K562 (cell line): Measurements from ENCODE around the gene RSPH3. TPM values are rescaled to one million over a fixed set of nuclear protein-coding genes. Genes with fewer than 3 reads are reported as not detected.

Source experiments
- ATAC-seq: fragments of 200-7000 bp; cut with Tn5 transposase; 3 replicates; pipeline ENCODE4 v1.9.1; 2020; ENCODE audit warnings: moderate library complexity
- BruUV-seq: library from RNA; stranded (reverse); fragments of 400-500 nt; replicated peaks from 2 replicates; lab custom pipeline; 2021; lab: Mats Ljungman, UMichigan
- CTCF ChIA-PET: fragments of 300-600 bp; formaldehyde crosslinking; extraction: SDS; loops from one replicate; lab custom pipeline; 2021; ENCODE audit warnings: low intra/inter-chr PET ratio; lab: Yijun Ruan, JAX
- POLR2A ChIA-PET: fragments of 300-600, 350-650 bp; sonication (Branson Sonifier 250); formaldehyde crosslinking; extraction: SDS; loops from one replicate; lab custom pipeline; 2021; ENCODE audit warnings: antibody characterized with exemption, inconsistent platforms; lab: Yijun Ruan, JAX
- DNase-seq, 4 experiments: peaks; one replicate each; pipeline versions ENCODE4 v3.0.0 to v3.0.0-alpha.2; 2011 to 2018; ENCODE audit warnings: low spot score in 3 of 4, mixed read lengths in 3 of 4; ENCODE audit errors: extremely low read depth in 1 of 4
- FAIRE-seq: peaks from 2 replicates; lab custom pipeline; 2011; peaks lifted over from hg19 to GRCh38; lab: Jason Lieb, UNC
- H2AFZ ChIP-seq: 2 replicates; pipeline ENCODE4 v1.6.0; 2011; ENCODE audit warnings: low read depth, low read length, control low read depth, inconsistent platforms
- H3K27ac ChIP-seq: fragments of 200-600 bp; 3 replicates; pipeline ENCODE4 v1.8.0; 2011; ENCODE audit warnings: low read depth, mild to moderate bottlenecking, control low read depth, inconsistent platforms, low read length, moderate library complexity, mixed read lengths; ENCODE audit errors: extremely low read depth
- H3K27me3 ChIP-seq, 2 experiments: fragments of 300-600 bp in 1 of 2; 2 replicates in 1 of 2; 3 replicates in 1 of 2; pipeline versions ENCODE4 v1.6.0 to v1.8.0; 2011; ENCODE audit warnings: inconsistent platforms in 2 of 2, low read length in 2 of 2, mild to moderate bottlenecking in 1 of 2, mixed read lengths in 1 of 2, moderate library complexity in 1 of 2; ENCODE audit not compliant: control insufficient read depth in 2 of 2, insufficient read depth in 2 of 2
- H3K36me3 ChIP-seq: fragments of 300-600 bp; 3 replicates; pipeline ENCODE4 v1.8.0; 2011; ENCODE audit warnings: mild to moderate bottlenecking, low read length, inconsistent platforms; ENCODE audit not compliant: control insufficient read depth, insufficient read depth
- H3K4me1 ChIP-seq, 2 experiments: fragments of 200-600 bp in 1 of 2; replicated peaks in 1 of 2; 2 replicates in 1 of 2; 3 replicates in 1 of 2; pipeline versions ENCODE4 v1.5.1 to v1.8.0; 2011; ENCODE audit warnings: inconsistent platforms in 2 of 2, low read length in 2 of 2, mild to moderate bottlenecking in 1 of 2, mixed read lengths in 1 of 2, moderate library complexity in 1 of 2; ENCODE audit not compliant: control insufficient read depth in 2 of 2, insufficient read depth in 2 of 2
- H3K4me2 ChIP-seq: 2 replicates; pipeline ENCODE4 v1.6.1; 2011; ENCODE audit warnings: low read length, control low read depth, inconsistent platforms, mixed read lengths; ENCODE audit not compliant: insufficient read depth
- H3K4me3 ChIP-seq: fragments of 200-600 bp; sonication (generic), shearing (Covaris generic); 2 replicates; pipeline ENCODE4 v1.5.1; 2016; ENCODE audit warnings: control low read depth, inconsistent platforms
- H3K79me2 ChIP-seq: fragments of 200-600 bp; 3 replicates; pipeline ENCODE4 v1.8.0; 2011; ENCODE audit warnings: low read length, inconsistent platforms; ENCODE audit not compliant: control insufficient read depth, insufficient read depth
- H3K9ac ChIP-seq, 2 experiments: 2 replicates each; pipeline versions ENCODE4 v1.6.0 to v1.6.1; 2011; ENCODE audit warnings: low read depth in 2 of 2, low read length in 2 of 2, control low read depth in 1 of 2, inconsistent platforms in 1 of 2, mild to moderate bottlenecking in 1 of 2, mixed read lengths in 1 of 2; ENCODE audit not compliant: insufficient read depth in 1 of 2
- H3K9me1 ChIP-seq: one replicate; pipeline ENCODE4 v1.6.0; 2011; ENCODE audit warnings: inconsistent platforms, mild to moderate bottlenecking, low read length, moderate library complexity; ENCODE audit not compliant: control insufficient read depth, insufficient read depth
- H3K9me3 ChIP-seq: replicated peaks from 2 replicates; pipeline ENCODE4 v1.5.1; 2011; ENCODE audit warnings: low read depth, low read length, inconsistent platforms; ENCODE audit not compliant: control insufficient read depth, insufficient read depth
- H4K20me1 ChIP-seq: replicated peaks from 2 replicates; pipeline ENCODE4 v1.6.1; 2011; ENCODE audit warnings: low read length, inconsistent platforms, mixed read lengths; ENCODE audit not compliant: control insufficient read depth, insufficient read depth
- BRF2 ChIP-seq: IDR thresholded peaks from 3 replicates; pipeline ENCODE4 v1.6.1; 2011; ENCODE audit warnings: borderline replicate concordance, mild to moderate bottlenecking; ENCODE audit not compliant: insufficient read length, insufficient read depth
- DIDO1 ChIP-seq: fragments of 450-650 bp; IDR thresholded peaks from 2 replicates; pipeline ENCODE4 v1.6.1; 2016; ENCODE audit warnings: low read depth, missing biosample characterization, missing genetic modification characterization
- NONO ChIP-seq, 2 experiments: fragments of 200-400 bp in 1 of 2; fragments of 450-650 bp in 1 of 2; formaldehyde crosslinking in 1 of 2; IDR thresholded peaks; 2 replicates each; pipeline ENCODE4 v1.6.1; 2017; ENCODE audit warnings: low read depth in 2 of 2, mild to moderate bottlenecking in 2 of 2, moderate library complexity in 2 of 2, low read length in 1 of 2
- ZFP1 ChIP-seq: fragments of 450-650 bp; formaldehyde crosslinking; IDR thresholded peaks from 2 replicates; pipeline ENCODE4 v1.4.0; 2020; ENCODE audit warnings: mild to moderate bottlenecking, mixed read lengths
- ZHX1 ChIP-seq: fragments of 150-350 bp; conservative IDR thresholded peaks from 2 replicates; pipeline ENCODE4 v1.6.1; 2014; ENCODE audit warnings: low read length
- ZNF511 ChIP-seq: sonication (generic); formaldehyde crosslinking; IDR thresholded peaks from 2 replicates; pipeline ENCODE4 v1.8.0; 2022; ENCODE audit warnings: mild to moderate bottlenecking, missing genetic modification reagents
- WGBS: fragments of 100-300 bp; shearing (Covaris generic); methylation state at CpG from one replicate; pipeline ENCODE4 v1.1.6; 2016; ENCODE audit warnings: low coverage, mixed read lengths; ENCODE audit not compliant: insufficient coverage; ENCODE audit errors: missing lambda C conversion rate; 5-methylcytosine and 5-hydroxymethylcytosine counted together
- in situ Hi-C: fragments of 300-500 bp; cut with MboI; formaldehyde crosslinking; loops from 4 replicates; pipeline ENCODE4 v1.15.0; 2018; ENCODE audit warnings: inconsistent platforms, mixed read lengths
- intact Hi-C: fragments of 100-400 bp; cut with micrococcal nuclease; formaldehyde crosslinking; loops from 2 replicates; pipeline ENCODE4 v1.14.2; 2022
- polyA plus RNA-seq, 8 experiments: library from polyadenylated mRNA; depleted of rRNA in 4 of 8; stranded (reverse) in 5 of 8; unstranded in 3 of 8; fragments of >200 nt; fragmentation: Nextera tagmentation in 2 of 8; fragmentation: Illumina TruSeq in 1 of 8; extraction: Ambion mirVana in 2 of 8; extraction: Trizol in 1 of 8; gene quantifications; 2 replicates each; pipeline versions ENCODE4 v1.2.1 to v1.2.3, GENCODE V29; 2011 to 2014; ENCODE audit warnings: inconsistent platforms in 1 of 8, missing spikeins in 1 of 8
- total RNA-seq, 7 experiments: library from RNA; depleted of rRNA in 6 of 7; stranded (reverse); fragments of >200 nt in 6 of 7; fragmentation: Illumina TruSeq in 2 of 7; extraction: Trizol in 2 of 7; gene quantifications; 2 replicates each; pipeline versions ENCODE4 v1.2.1 to v1.2.3, GENCODE V29; 2011 to 2021; ENCODE audit warnings: low replicate concordance in 1 of 7

RSPH3 gene
- total and polyA plus RNA-seq, 9 of the 15 experiments (the other 6 are each of a cell fraction or from before 2014, with no cell fraction given): 0.52 to 2.9 (median 1.5) TPM

- Histone ChIP-seq H3K36me3 (peaks cover 2% of the 10 kb centered on the region; the same call in 1 of the 3 replicates), H3K9me3 (no peaks in the 10 kb centered on the region), H3K9me1 (no peaks in the 10 kb centered on the region), H3K79me2 (peaks cover 10% of the 10 kb centered on the region; the same call in 2 of the 3 replicates), H3K4me1 (peaks cover 0 to 15% of the 10 kb centered on the region in 2 experiments; a peak in 3 of 5 replicates), H3K27ac (no peak overlapping the region), H3K9ac (no peak overlapping the region), H4K20me1 (no peaks in the 10 kb centered on the region), H3K4me3 (no peak overlapping the region), H3K4me2 (no peak overlapping the region), H2AFZ (no peak overlapping the region), H3K27me3 (no peaks in the 10 kb centered on the region)
- ChIA-PET CTCF (no interaction called here), POLR2A (no interaction called here)
- ATAC-seq (no peak), DNase-seq (no peak), FAIRE-seq (no peak)
- intact Hi-C loops: no loop called here
- BruUV-seq: no TSS peak
- TF ChIP-seq BRF2: no peak
- 43% methylated on average over 2 of the region's 2 CpGs for WGBS
- in situ Hi-C loops: loop anchor here (25.0 kb wide), 1 partner anchor 285 kb away; no protein-coding TSS in a partner anchor
Observed at GRCh38 chr6:158996856-158997255, 3.1 kb downstream of the RSPH3 start.

GRCh38 chr6:158993639-158994038 lies 6.4 kb downstream of the RSPH3 start:
- intact Hi-C loops: no loop called here
- ATAC-seq: no peak
- 49% methylated on average over 3 of the region's 3 CpGs for WGBS
- CTCF ChIA-PET: no interaction called here
- H4K20me1 ChIP-seq: no peaks in the 10 kb centered on the region
- no peak overlapping the region for H3K27ac ChIP-seq
- in situ Hi-C loops: loop anchor here (25.0 kb wide), 1 partner anchor 281 kb away; no protein-coding TSS in a partner anchor
- no peak overlapping the region for H2AFZ ChIP-seq
- H3K4me1 ChIP-seq: peaks cover 0 to 3% of the 10 kb centered on the region in 2 experiments; a peak in 1 of 5 replicates
- H3K4me3 ChIP-seq: no peak overlapping the region
- BruUV-seq: no TSS peak
- no peak overlapping the region for H3K4me2 ChIP-seq
- POLR2A ChIA-PET: no interaction called here
- no peaks in the 10 kb centered on the region for H3K79me2 ChIP-seq
- no peaks in the 10 kb centered on the region for H3K27me3 ChIP-seq
- no peaks in the 10 kb centered on the region for H3K9me3 ChIP-seq
- H3K9ac ChIP-seq: no peak overlapping the region
- H3K36me3 ChIP-seq: peaks cover 2% of the 10 kb centered on the region; the same call in 1 of the 3 replicates
- FAIRE-seq: no peak
- DNase-seq: no peak
- H3K9me1 ChIP-seq: no peaks in the 10 kb centered on the region
- TF ChIP-seq DIDO1 (tag) (no peak), NONO (IDR thresholded peaks at IDR 0.05; ENCODE audit: low read depth in 2 of 2, low read length in 1 of 2) (no peak), ZNF511 (CRISPR knock-in tag) (no peak), ZHX1 (no peak), ZFP1 (CRISPR knock-in tag) (no peak)
